M059J (cell line): ENCODE results near the gene SARDH. TPM values are rescaled to one million over a fixed set of nuclear protein-coding genes. Genes with fewer than 3 reads are reported as not detected.
"Not testable (repeated sequence)": the region's sequence is repeated elsewhere in the genome, so short reads cannot be mapped to it uniquely, and the experiment has no call there.

Experiments
- DNase-seq: peaks from one replicate; pipeline ENCODE4 v3.0.0-alpha.2; 2012; ENCODE audit warnings: low read depth
- total RNA-seq: library from RNA; depleted of rRNA; stranded (reverse); fragments of >200 nt; shearing (Covaris generic); gene quantifications from 2 replicates; pipeline ENCODE4 v1.2.3, GENCODE V29; 2014

The SARDH gene
- total RNA-seq, 1 experiment from 2014 or later, result 1.3 TPM

GRCh38 chr9:133760713-133761290, 22.6 kb upstream of the SARDH start:
- DNase-seq, result no peak

DNA sequence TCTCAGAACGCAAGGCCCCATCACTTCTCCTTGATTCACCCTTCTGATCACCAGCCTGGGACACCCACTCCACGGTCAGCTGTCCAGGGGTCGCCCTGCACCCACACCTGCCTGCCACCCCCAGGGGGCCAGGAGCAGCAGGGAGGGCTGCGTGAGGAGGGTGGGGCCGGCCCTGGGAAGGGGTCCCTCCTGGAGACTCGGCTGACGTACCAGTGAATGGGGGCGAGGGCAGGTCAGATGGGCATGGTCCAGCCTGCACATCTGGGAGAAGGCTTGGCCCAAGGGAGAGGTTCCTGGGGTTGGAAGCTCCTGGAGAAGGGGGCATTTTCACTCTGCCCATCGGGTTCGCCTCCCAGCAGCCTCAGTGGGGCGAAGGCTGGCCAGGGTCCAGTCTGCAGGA, 21.8 kb upstream of the SARDH start:
- no peak for DNase-seq

DNA sequence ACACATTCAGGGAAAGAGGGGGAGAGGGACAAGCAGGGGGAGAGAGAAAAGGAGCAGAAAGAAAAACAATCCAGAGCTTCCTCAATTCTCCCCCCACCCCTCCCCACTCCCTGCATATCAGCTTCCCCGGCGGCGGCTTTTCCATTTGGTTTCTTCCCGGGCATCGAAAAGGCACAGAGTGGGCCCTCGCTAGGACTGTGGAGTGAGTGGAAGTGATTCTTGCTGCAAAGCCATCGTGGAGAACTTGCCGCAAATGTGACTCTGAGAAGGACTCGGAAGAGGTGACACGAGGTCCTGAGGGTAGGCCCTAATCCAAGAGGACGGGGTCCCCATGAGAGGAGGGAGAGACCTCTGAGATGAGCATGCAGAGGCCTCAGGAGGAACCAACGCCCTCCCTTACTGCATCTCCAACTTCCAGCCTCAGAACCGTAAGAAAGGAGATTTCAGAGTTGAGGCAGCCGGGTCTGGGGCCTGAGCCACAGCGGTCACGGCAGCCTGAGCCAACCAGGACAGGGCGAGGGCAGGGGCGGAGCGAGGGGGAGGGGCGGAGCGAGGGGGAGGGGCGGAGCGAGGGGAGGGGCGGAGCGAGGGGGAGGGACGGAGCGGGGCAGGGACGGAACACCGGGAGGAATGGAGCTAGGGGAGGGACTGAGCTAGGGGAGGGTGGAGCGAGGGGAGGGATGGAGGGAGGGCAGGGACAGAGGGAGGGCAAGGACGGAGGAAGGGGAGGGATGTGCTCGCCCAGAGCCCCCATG, 21.2 kb upstream of the SARDH start:
- DNase-seq, result no peak

- no peak for DNase-seq
These were observed 20.1 kb upstream of the SARDH start for GRCh38 chr9:133758228-133758627.

- DNase-seq, result no peak
These were observed 16.6 kb upstream of the SARDH start for GRCh38 chr9:133754688-133755227.

DNA sequence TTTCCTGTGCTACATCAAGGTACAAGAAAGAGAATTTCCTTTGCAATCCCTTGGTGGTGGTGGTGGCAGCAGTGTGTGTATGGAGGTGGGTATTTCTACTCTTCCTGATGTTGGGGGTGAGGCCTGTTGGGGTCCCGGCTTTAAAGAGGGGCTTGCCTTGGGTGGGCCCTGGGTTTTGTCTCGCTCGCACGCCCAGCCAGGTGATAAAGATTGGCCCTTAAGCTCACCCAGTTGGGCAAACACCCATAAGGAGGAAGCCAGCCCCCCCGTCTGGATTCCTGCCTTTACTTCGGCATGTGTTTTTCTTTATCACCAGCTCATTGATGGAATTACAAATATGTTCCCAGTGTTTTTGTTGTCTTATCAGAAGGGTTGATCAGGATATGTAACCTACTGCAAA, 16.0 kb upstream of the SARDH start:
- no peak for DNase-seq

GRCh38 chr9:133752739-133753446, 14.7 kb upstream of the SARDH start:
- DNase-seq, result no peak

DNA sequence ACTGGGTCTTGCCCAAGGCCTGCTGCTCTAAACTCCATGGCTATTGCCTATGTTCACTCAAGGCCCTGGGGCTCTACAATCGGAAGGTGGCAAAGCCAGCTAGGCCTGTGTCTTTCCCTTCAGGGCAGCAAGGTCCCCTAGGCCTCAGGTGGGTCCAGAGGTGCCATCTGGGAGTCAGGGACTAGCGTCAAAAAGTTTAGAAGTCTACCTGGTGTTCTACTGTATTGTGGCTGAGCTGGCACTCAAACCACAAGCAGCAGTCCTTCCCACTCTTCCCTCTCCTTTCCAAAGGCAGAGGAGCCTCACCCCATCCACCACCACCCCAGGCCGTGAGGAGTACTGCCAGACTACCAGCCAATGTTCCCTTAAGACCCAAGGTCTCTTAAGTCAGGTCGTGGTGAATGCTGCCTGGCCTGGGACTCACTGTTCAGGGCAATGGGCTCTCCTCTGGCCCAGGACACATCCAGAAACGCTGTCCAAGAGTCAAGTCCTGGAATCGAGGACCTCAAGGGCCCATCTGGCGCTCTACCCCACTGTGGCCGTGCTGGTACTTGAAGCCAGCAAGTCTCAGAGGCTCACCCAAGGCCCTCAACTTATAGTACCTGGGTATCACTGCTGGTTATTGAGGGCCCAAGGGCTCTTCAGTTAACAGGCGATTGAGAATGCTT, 13.0 kb upstream of the SARDH start:
- no peak for DNase-seq

GRCh38 chr9:133747309-133747708, 9.2 kb upstream of the SARDH start:
- no peak for DNase-seq

GRCh38 chr9:133744528-133744927, 6.4 kb upstream of the SARDH start:
- DNase-seq, result not testable (repeated sequence)

- DNase-seq, result peak; percentile 63
These were observed 4.8 kb upstream of the SARDH start for GRCh38 chr9:133742849-133743444.

DNA sequence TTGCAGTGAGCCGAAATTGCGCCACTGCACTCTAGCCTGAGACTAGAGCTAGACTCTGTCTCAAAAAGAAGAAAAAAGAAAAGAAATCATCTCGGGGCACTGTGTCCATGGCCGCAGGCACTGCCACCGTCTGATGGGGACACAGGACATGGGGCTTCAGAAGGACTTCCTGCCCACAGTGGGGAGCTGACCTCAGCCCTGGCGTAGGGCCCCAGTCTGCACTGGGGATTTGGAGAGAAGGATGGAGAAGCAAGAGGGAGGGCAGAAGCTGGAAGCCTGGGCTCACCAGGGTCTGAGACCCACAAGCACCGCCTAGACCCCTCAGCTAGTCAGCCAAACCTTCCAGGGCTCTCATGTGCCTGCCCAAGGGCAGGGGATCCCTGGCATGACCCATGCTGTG, 4.1 kb upstream of the SARDH start:
- no peak for DNase-seq

GRCh38 chr9:133741716-133742115, 3.6 kb upstream of the SARDH start:
- no peak for DNase-seq

GRCh38 chr9:133740911-133741310, 2.8 kb upstream of the SARDH start:
- no peak for DNase-seq

GRCh38 chr9:133739408-133740280, 1.5 kb upstream of the SARDH start:
- no peak for DNase-seq

DNA sequence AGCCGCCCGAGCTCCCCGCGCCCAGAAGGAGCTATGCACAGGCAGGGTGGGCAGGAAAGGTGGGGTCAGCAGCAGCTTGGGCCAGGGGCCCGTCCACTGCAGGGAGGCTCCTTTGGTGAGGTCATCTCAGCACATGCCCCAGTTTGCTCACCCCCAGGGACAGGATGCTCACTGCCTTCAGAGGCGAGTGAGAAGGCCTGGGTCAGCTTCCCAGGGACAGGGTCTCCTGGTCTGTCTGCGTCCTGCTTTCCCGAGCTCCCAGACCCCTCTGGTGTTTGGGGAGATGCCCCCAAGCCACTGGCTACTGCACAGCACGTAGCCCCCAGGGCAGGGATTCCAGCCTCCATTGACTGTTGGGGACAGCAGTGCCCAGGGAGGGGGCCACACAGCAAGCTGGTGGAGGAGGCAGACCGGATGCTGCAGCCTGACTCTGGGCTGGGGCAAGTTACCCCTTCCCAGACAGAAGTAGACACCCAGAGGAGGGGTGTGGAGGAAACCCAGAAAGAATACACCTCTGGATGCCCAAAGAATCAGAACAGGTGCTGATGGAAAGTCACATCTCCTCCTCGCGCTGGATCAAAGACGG, 581 bp upstream of the SARDH start:
- no peak for DNase-seq

DNA sequence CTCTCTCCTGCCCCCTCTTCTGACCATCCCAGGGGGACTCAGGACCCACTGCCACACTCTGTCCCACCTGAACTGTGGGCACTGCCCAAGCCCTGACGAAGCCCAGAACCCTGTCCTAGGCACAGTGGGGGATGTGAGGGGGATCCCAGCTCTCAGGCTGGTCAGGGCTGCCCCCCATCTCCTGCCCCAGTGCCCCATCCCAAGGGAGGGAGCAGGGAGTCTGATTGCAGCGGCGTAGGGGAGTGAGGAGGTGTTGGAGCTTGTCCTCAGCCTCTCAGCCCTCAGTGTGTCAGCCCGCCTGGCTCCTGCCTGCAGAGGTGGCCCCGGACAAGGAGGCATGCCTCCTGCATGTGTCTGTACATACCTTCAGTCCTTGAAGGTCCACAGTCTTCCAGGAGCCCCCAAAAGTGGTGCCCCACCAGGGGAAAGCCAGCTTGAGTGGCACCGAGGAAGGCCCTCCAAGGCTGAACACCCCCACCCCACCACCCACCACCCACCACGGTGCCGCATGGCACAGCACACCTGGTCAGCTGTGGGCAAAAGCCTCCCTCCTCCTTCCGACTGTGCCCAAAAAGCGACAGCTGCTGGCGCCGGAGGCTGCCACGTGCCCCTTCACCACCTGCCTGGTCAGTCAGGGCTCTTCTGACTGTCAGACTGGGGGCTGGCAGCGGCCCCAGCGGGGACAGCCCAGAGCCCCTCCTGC, 930 bp downstream of the SARDH start:
- DNase-seq, result no peak

GRCh38 chr9:133735931-133736330, 2.2 kb downstream of the SARDH start:
- DNase-seq, result no peak

- no peak for DNase-seq
These were observed 2.8 kb downstream of the SARDH start for GRCh38 chr9:133735415-133735775.
